Heart right ventricle (tissue), 16 donors: ENCODE data around the gene TCF25. TPM values are rescaled to one million over a fixed set of nuclear protein-coding genes. Genes with fewer than 3 reads are reported as not detected.

Source experiments
- ATAC-seq, 8 donors: fragments of 200-7000 bp; cut with Tn5 transposase; one replicate each; pipeline ENCODE4 v1.9.1; 2020; ENCODE audit warnings: mild to moderate bottlenecking in 8 of 8, moderate library complexity in 8 of 8, moderate number of reproducible peaks in 1 of 8
- DNase-seq, 2 donors: peaks; one replicate each; pipeline ENCODE4 v3.0.0-alpha.2; 2020
- H3K27ac ChIP-seq, 10 donors: fragments of 200-600 bp; sonication (generic) in 2 of 10; one replicate each; pipeline versions ENCODE4 v1.5.0 to v1.8.0; 2020 to 2022; ENCODE audit warnings: mild to moderate bottlenecking in 3 of 10
- H3K27me3 ChIP-seq, 7 donors: fragments of 200-600 bp; one replicate each; pipeline ENCODE4 v1.8.0; 2021 to 2022; ENCODE audit warnings: mild to moderate bottlenecking in 2 of 7
- H3K36me3 ChIP-seq, 9 donors: fragments of 200-600 bp; sonication (generic) in 1 of 9; one replicate each; pipeline versions ENCODE4 v1.5.0 to v1.8.0; 2020 to 2022; ENCODE audit warnings: mild to moderate bottlenecking in 2 of 9
- H3K4me1 ChIP-seq, 9 donors: fragments of 200-600 bp; sonication (generic) in 1 of 9; one replicate each; pipeline versions ENCODE4 v1.5.0 to v1.8.0; 2020 to 2022; ENCODE audit warnings: mild to moderate bottlenecking in 4 of 9
- H3K4me3 ChIP-seq, 10 donors: fragments of 200-600 bp; sonication (generic) in 2 of 10; one replicate each; pipeline versions ENCODE4 v1.5.0 to v1.8.0; 2020 to 2022; ENCODE audit warnings: mild to moderate bottlenecking in 7 of 10, moderate library complexity in 2 of 10
- H3K9me3 ChIP-seq, 11 donors: fragments of 200-600 bp in 10 of 11; sonication (generic) in 2 of 11; one replicate each; pipeline versions ENCODE4 v1.5.0 to v1.8.0; 2013 to 2022; ENCODE audit warnings: mild to moderate bottlenecking in 2 of 11, control low read depth in 1 of 11, moderate library complexity in 1 of 11
- WGBS, 2 donors: extraction: QIAGEN DNeasy Blood & Tissue Kit; methylation state at CpG; one replicate each; pipeline ENCODE4 v1.1.7; 2013; ENCODE audit warnings: inconsistent platforms in 1 of 2; 5-methylcytosine and 5-hydroxymethylcytosine counted together
- intact Hi-C, 10 donors: fragments of 100-400 bp; cut with DNase I; formaldehyde crosslinking; loops; one replicate each; pipeline versions ENCODE4 v1.11.1 to v1.14.2; 2022
- polyA plus RNA-seq, 2 donors: library from polyadenylated mRNA; stranded (reverse); fragments of 200-250 nt; gene quantifications; one replicate each; pipeline ENCODE4 v1.2.3, GENCODE V29; 2013
- total RNA-seq, 10 donors: library from RNA; stranded (reverse); fragmentation: NEBNext Ultra II Directional in 3 of 10; extraction: Animal tissue kit (Norgen Biotek cat#: 25700) in 3 of 10; gene quantifications; one replicate each; pipeline versions ENCODE4 v1.2.1 to v1.2.4, GENCODE V29; 2021 to 2023
- TF ChIP-seq, protein P1 (sequence below), 9 donors: fragments of 200-600 bp; sonication (generic) in 2 of 9; IDR thresholded peaks; one replicate each; pipeline versions ENCODE4 v1.5.0 to v1.8.0; 2021 to 2022; ENCODE audit warnings: antibody characterized with exemption in 9 of 9, mild to moderate bottlenecking in 5 of 9, moderate library complexity in 1 of 9
- donor health status: Arrhythmogenic right ventricular cardiomyopathy.
- donor health status: ischemic (EF 13 %, LVEDD 7.1; RV severe dilation, severe dysfunction).
- donor health status: healthy with polysubstance abuse.
- donor health status: DM: no; HTN: yes; CAD: no.
- donor health status: DM: no; HTN: no; CAD: no.
- donor health status: ischemic (EF 25% LVEDD 6.9; RV normal size, moderate dysfunction).
- donor health status: ischemic (EF 25% LVEDD 5.7; RV mildly dilated, moderate dysfunction).
- donor health status: healthy.
- donor health status: DM: yes; HTN: yes; CAD: no.
- donor health status: Ischemic cardiomyopathy.
- donor health status: ischemic (EF 35%, LVEDD 5.7; RV mildly dilated, moderate dysfunction).
- donor health status: nonischemic (EF 11% LVEDD 7.7; RV severe dilation, severe dysfunction).
- donor health status: DM: yes; HTN: yes; CAD: no.
- donor health status: PGD.
- donor health status: ischemic (EF 29% LVEDD 5.4; RV normal size, mild dysfunction).
- donor health status: nonischemic (EF 23%, LVEDD 6.1; RV moderate dilation, normal function).

TCF25 gene
- total and polyA plus RNA-seq, 12 donors = 77.5 to 112 (median 94.8) TPM

DNA sequence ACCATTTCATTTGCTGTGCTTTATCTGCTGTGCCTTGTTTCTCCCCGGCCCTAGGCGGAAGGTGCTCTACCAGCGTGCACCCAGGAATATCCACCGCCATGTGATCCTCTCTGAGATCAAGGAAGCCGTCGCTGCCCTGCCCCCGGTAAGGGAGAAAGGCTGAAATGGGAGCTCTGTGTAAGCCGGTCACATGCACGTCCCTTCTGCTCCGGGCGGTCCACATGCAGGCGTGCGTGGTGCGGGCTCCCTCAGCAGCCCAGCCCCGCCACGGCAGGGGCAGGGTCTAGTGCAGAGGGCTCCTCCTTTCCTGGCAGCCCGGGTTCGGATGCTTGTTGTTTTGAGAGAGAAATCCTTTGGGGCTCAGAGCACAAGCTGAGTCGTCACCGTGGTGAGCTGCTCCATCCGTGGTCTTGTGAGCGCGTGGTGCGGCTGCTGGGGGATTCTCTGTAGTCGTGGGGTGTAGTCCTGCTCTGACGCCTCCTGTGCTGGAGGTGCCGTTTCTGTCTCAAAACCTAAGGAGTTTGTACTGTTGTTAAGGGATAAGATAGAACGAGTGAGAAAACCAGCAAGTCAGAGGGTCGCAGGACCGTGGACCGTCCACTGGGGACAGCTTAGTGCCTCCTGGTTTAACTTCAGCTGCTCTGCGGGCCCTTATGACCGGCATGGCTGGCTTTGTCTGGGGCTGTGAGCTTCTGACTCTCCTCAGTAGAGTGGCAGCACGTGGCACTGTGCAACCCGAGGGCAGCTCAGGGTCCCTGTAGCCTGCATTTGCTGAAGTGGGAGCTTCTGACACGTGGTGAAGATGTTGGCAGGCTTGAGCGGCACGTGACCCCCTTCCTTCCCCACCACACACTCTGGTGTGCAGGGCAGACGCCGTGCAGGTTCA, 33.0 kb downstream of the TCF25 start:
- Histone ChIP-seq H3K36me3 (peaks cover 0 to 75% (median 38%) of the 10 kb centered on the region in 9 donors), H3K27ac (no peak overlapping the region), H3K27me3 (no peaks in the 10 kb centered on the region), H3K9me3 (no peaks in the 10 kb centered on the region), H3K4me3 (no peak overlapping the region), H3K4me1 (peaks cover 0 to 14% (median 9%) of the 10 kb centered on the region in 9 donors)
- DNase-seq = no peak
- ATAC-seq = no peak
- WGBS, 2 donors = 94 to 95% methylated on average over 40 of the region's 40 CpGs
- intact Hi-C loops = loop anchor here in 1 of 10 donors (5.0 kb wide), 1 partner anchor 171 kb away; the partner anchor contains the start of gene PRDM7
- TF ChIP-seq, protein P1, sequence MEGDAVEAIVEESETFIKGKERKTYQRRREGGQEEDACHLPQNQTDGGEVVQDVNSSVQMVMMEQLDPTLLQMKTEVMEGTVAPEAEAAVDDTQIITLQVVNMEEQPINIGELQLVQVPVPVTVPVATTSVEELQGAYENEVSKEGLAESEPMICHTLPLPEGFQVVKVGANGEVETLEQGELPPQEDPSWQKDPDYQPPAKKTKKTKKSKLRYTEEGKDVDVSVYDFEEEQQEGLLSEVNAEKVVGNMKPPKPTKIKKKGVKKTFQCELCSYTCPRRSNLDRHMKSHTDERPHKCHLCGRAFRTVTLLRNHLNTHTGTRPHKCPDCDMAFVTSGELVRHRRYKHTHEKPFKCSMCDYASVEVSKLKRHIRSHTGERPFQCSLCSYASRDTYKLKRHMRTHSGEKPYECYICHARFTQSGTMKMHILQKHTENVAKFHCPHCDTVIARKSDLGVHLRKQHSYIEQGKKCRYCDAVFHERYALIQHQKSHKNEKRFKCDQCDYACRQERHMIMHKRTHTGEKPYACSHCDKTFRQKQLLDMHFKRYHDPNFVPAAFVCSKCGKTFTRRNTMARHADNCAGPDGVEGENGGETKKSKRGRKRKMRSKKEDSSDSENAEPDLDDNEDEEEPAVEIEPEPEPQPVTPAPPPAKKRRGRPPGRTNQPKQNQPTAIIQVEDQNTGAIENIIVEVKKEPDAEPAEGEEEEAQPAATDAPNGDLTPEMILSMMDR (IDR thresholded peaks at IDR 0.05) = no peak

DNA sequence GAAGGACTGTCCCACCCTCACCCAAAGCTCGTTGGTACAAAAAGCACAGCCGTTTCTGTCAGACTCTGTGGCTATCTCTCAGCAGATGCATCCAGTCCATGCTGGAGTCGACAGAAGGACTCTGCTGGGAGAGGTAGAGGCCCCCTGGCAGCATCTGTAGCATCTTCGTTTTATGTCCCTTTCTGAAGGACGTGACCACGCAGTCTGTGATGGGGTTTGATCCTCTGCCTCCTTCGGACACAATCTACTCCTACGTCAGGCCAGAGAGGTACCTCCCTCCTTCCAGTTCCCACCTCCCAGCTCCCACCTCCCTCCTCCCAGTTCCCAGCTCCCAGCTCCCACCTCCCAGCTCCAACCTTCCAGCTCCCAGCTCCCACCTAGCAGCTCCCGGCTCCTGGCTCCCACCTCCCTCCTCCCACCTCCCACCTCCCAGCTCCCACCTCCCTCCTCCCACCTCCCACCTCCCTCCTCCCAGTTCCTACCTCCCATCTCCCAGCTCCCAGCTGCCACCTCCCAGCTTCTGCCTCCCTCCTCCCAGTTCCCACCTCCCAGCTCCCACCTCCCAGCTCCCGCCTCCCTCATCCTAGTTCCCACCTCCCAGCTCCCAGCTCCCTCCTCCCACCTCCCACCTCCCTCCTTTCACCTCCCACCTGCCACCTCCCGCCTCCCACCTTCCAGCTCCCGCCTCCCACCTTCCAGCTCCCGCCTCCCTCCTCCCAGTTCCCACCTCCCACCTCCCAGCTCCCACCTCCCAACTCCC, 33.8 kb downstream of the TCF25 start:
- no peaks in the 10 kb centered on the region for H3K9me3 ChIP-seq

DNA sequence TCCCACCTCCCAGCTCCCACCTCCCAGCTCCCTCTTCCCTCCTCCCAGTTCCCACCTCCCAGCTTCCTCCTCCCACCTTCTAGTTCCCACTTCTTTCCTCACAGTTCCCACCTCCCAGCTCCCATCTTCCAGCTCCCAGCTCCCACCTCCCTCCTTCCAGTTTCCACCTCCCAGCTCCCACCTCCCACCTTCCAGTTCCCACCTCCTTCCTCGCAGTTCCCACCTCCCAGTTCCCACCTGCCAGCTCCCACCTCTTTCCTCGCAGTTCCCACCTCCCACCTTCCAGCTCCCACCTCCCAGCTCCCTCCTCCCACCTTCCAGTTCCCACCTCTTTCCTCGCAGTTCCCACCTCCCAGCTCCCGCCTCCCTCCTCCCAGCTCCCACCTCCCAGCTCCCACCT, 34.8 kb downstream of the TCF25 start:
- Histone ChIP-seq H3K4me3 (no peak overlapping the region), H3K36me3 (peaks cover 0 to 84% (median 37%) of the 10 kb centered on the region in 9 donors), H3K27ac (no peak overlapping the region), H3K4me1 (peaks cover 0 to 14% (median 9%) of the 10 kb centered on the region in 9 donors), H3K9me3 (no peaks in the 10 kb centered on the region), H3K27me3 (no peaks in the 10 kb centered on the region)
- DNase-seq (no peak), ATAC-seq (no peak)
- intact Hi-C loops = loop anchor here in 1 of 10 donors (5.0 kb wide), 1 partner anchor 169 kb away; the partner anchor contains the start of gene PRDM7
- TF ChIP-seq, protein P1 (IDR thresholded peaks at IDR 0.05) = no peak
- WGBS, 2 donors = 89 to 95% methylated on average over 4 of the region's 4 CpGs

More for the DNA sequence above, 33.8 kb downstream of the TCF25 start:
- intact Hi-C loops = loop anchor here in 1 of 10 donors (5.0 kb wide), 1 partner anchor 170 kb away; the partner anchor contains the start of gene PRDM7
- WGBS, 2 donors = 96 to 98% methylated on average over 13 of the region's 13 CpGs
- Histone ChIP-seq H3K27ac (no peak overlapping the region), H3K27me3 (no peaks in the 10 kb centered on the region), H3K4me3 (no peak overlapping the region), H3K36me3 (peaks cover 0 to 83% (median 42%) of the 10 kb centered on the region in 9 donors), H3K4me1 (peaks cover 0 to 14% (median 9%) of the 10 kb centered on the region in 9 donors)
- ATAC-seq (no peak), DNase-seq (no peak)
- TF ChIP-seq, protein P1 (IDR thresholded peaks at IDR 0.05) = no peak
